Activated CD4-positive, alpha-beta T cell treated with anti-CD3 and anti-CD28 coated beads, Interleukin-2, amount 10 ng/mL, durations not matched to agents 7 days and 5 days (primary cell): ENCODE data around the gene TYW1B. TPM values are rescaled to one million over a fixed set of nuclear protein-coding genes. Genes with fewer than 3 reads are reported as not detected.
"Not testable (repeated sequence)": the region's sequence is repeated elsewhere in the genome, so short reads cannot be mapped to it uniquely, and the experiment has no call there.

ENCODE experiments used
- CTCF ChIA-PET: fragments of 350-600 bp; sonication (Branson Sonifier 250); formaldehyde crosslinking; loops from one replicate; lab custom pipeline; 2021; ENCODE audit warnings: antibody characterized with exemption; lab: Charles Lee
- POLR2A ChIA-PET: fragments of 350-600 bp; sonication (Branson Sonifier 250); formaldehyde crosslinking; loops from one replicate; lab custom pipeline; 2021; ENCODE audit warnings: antibody characterized with exemption; lab: Charles Lee
- DNase-seq: peaks from one replicate; pipeline ENCODE4 v3.0.0-alpha.2; 2020
- H3K27ac Mint-ChIP-seq: one replicate; pipeline ENCODE4 v1.8.0; 2021; ENCODE audit warnings: mild to moderate bottlenecking, moderate library complexity, mixed read lengths
- H3K27me3 Mint-ChIP-seq: one replicate; pipeline ENCODE4 v1.8.0; 2021; ENCODE audit warnings: mixed read lengths
- H3K36me3 Mint-ChIP-seq: one replicate; pipeline ENCODE4 v1.8.0; 2021; ENCODE audit warnings: low read depth, mixed read lengths
- H3K4me1 Mint-ChIP-seq: one replicate; pipeline ENCODE4 v1.8.0; 2021; ENCODE audit warnings: mixed read lengths
- H3K4me3 Mint-ChIP-seq: one replicate; pipeline ENCODE4 v1.8.0; 2021; ENCODE audit warnings: mild to moderate bottlenecking, moderate library complexity, mixed read lengths
- H3K9me3 Mint-ChIP-seq: one replicate; pipeline ENCODE4 v1.8.0; 2021; ENCODE audit warnings: mixed read lengths
- total RNA-seq, 2 experiments: library from RNA; stranded (reverse); gene quantifications; one replicate each; pipeline ENCODE4 v1.2.3, GENCODE V29; 2021

The TYW1B gene, protein sequence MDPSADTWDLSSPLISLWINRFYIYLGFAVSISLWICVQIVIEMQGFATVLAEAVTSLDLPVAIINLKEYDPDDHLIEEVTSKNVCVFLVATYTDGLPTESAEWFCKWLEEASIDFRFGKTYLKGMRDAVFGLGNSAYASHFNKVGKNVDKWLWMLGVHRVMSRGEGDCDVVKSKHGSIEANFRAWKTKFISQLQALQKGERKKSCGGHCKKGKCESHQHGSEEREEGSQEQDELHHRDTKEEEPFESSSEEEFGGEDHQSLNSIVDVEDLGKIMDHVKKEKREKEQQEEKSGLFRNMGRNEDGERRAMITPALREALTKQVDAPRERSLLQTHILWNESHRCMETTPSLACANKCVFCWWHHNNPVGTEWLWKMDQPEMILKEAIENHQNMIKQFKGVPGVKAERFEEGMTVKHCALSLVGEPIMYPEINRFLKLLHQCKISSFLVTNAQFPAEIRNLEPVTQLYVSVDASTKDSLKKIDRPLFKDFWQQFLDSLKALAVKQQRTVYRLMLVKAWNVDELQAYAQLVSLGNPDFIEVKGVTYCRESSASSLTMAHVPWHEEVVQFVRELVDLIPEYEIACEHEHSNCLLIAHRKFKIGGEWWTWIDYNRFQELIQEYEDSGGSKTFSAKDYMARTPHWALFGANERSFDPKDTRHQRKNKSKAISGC
- total RNA-seq: 1 to 10 TPM; 4.5 to 4.6 TPM

DNA sequence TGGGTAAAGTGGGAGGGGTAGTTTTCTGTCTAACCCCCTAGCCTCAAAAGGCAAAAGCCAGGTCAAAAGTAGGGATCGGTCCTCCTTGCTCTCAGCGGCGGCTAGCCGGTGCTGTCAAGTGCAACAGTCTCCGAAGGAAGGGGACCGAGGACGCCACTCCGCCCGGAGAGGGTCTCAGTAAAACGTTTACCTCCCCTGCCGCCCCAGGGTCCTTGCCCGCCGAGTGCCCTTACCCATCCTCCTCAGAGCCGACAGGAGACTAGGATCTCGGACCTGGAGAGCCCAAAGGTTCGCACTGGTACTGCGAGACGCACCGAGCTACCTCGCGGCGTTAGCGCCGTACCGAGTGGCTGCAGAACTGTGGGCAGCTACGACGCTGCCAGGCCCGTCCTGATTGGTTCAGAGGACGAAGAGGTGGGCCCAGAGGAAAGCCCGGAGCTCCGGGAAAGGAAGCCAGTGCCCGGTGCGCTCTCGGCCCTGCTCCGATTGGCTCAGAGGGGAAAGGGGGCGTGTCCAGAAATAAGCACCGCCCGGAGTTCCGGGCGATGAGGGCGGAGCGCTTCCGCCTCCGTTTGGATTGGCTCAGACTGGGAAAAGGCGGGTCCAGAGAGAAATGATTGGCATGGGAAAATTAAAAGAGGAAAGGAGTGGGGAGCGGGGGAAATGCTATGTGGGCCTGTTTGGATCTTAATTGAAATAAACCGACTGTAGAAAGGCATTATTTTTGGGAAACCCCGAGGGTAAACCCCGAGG is at the start of gene TYW1B:
Gene TYW1B, minus strand, starts transcription at position 362 of the 753 bp plus-strand sequence. Its CDS starts 125 bp downstream, at position 237.
- peak within 1 kb of the TSS; percentile 92 for H3K4me3 Mint-ChIP-seq
- H3K36me3 Mint-ChIP-seq: peaks cover 14% of the 10 kb centered on the region
- not testable (repeated sequence) for H3K27me3 Mint-ChIP-seq, H3K9me3 Mint-ChIP-seq
- peaks cover 32% of the 10 kb centered on the region for H3K4me1 Mint-ChIP-seq
- POLR2A ChIA-PET: interaction anchor here (1.1 kb wide), 1 partner anchor 87 kb away, joined by 4 read pairs; no protein-coding TSS in a partner anchor
- H3K27ac Mint-ChIP-seq: peak within 1 kb of the TSS; percentile 84
- CTCF ChIA-PET: interaction anchor here (0.8 kb wide), 1 partner anchor 9 kb away, joined by 3 read pairs; no protein-coding TSS in a partner anchor
- DNase-seq: peak; percentile 98

DNA sequence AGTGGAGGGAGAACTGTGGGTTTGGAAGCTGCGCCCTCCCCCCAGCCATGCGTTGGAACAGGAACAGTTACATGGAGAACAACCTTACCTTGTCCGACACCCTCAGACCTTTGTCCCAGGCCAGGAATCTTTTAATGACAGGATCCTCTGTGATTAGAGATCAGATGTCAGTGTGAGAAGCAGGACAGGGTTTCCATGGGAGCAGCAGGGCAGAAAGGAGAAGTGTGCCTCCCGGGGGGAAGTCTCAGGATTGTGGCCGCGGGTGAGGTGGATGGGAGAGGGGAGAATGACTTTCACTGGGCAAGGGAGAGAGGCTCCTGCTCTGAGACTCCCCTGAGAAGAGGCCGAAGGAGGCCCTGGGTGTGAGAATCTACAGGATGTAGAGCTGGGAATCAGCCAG is 39.6 kb upstream of the TYW1B start:
- H3K36me3 Mint-ChIP-seq, DNase-seq, H3K27me3 Mint-ChIP-seq, H3K27ac Mint-ChIP-seq, H3K4me1 Mint-ChIP-seq, H3K9me3 Mint-ChIP-seq, H3K4me3 Mint-ChIP-seq, CTCF ChIA-PET, POLR2A ChIA-PET: not testable (repeated sequence)

DNA sequence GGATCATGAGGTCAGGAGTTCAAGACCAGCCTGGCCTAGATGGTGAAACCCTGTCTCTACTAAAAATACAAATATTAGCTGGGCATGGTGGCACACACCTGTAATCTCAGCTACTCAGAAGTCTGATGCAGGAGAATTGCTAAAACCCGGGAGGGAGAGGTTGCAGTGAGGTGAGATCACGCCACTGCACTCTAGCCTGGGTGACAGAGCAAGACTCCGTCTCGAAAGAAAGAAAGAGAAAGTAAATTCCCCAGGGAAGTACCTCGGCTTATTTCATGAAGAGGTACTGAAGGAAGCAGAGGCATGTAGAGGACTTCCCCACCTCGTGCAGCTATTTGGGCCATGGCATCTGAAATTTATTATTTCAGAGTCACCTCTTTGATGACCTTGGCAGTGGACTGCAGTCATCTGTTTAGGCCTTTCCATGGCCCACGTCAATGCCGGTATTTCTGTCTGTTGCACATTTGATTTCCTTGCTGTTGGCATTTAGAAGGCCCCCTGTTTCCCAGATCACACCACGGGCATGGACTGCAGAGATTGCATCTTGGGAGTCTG is 30.9 kb upstream of the TYW1B start:
- H3K27me3 Mint-ChIP-seq, H3K36me3 Mint-ChIP-seq, POLR2A ChIA-PET, H3K9me3 Mint-ChIP-seq, DNase-seq, H3K27ac Mint-ChIP-seq, CTCF ChIA-PET, H3K4me1 Mint-ChIP-seq, H3K4me3 Mint-ChIP-seq: not testable (repeated sequence)

DNA sequence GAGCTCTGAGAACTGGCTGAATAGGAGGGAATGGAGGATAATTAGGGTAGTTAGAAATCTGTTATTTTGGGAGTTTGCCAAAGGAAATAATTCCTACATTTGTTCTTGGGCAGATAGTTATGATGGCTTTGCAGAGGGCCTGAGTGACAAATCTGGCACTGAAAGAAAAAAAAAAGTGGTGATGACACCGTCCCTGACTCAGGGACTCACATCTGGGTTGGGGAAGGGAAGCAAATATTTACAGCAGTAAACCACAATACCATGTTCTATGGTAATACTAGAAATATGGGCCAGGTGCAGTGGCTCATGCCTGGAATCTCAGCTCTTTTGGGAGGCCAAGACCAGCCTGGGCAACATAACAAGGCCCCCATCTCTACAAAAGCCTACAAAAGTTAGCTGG is 29.9 kb upstream of the TYW1B start:
- CTCF ChIA-PET, H3K4me1 Mint-ChIP-seq, H3K36me3 Mint-ChIP-seq, DNase-seq, H3K9me3 Mint-ChIP-seq, POLR2A ChIA-PET, H3K27me3 Mint-ChIP-seq, H3K4me3 Mint-ChIP-seq, H3K27ac Mint-ChIP-seq: not testable (repeated sequence)

DNA sequence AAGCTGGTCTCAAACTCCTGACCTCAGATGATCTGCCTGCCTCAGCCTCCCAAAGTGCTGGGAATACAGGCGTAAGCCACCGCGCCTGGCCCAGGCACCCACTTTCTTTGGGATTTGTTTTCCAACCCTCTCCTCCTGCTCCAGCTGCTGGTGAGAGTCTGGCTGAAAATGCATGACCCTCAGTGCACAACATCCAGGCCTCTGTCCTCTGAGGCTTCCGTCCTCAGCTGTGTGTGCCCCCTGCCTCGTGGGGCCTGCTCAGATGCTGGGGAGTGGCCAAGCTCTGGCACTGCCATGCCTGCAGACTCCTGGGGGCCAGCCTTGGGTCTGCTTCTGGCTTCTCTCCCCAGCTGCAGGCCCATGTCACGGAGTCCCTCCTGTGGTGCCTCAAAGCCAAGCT is 27.3 kb upstream of the TYW1B start:
- H3K27ac Mint-ChIP-seq, H3K4me1 Mint-ChIP-seq, H3K27me3 Mint-ChIP-seq, H3K4me3 Mint-ChIP-seq, POLR2A ChIA-PET, H3K36me3 Mint-ChIP-seq, H3K9me3 Mint-ChIP-seq, DNase-seq, CTCF ChIA-PET: not testable (repeated sequence)

DNA sequence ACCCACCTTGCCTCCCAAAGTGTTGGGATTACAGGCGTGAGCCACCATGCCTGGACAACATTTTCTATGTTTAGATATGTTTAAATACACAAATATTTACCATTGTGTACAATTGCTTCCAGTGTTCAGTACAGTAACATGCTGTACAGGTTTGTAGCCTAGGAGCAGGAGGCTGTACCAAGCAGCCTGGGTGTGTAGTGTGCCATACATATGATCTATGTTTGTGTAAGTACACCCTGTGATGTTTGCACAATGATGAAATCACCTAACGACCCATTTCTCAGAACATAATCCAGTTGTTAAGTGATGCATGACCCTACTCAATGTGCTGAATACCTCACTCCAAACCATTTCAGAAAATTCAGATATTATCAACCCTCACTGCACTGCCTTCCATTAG is 24.9 kb upstream of the TYW1B start:
- H3K36me3 Mint-ChIP-seq, H3K4me1 Mint-ChIP-seq, H3K27me3 Mint-ChIP-seq, CTCF ChIA-PET, POLR2A ChIA-PET, H3K27ac Mint-ChIP-seq, H3K9me3 Mint-ChIP-seq, DNase-seq, H3K4me3 Mint-ChIP-seq: not testable (repeated sequence)

DNA sequence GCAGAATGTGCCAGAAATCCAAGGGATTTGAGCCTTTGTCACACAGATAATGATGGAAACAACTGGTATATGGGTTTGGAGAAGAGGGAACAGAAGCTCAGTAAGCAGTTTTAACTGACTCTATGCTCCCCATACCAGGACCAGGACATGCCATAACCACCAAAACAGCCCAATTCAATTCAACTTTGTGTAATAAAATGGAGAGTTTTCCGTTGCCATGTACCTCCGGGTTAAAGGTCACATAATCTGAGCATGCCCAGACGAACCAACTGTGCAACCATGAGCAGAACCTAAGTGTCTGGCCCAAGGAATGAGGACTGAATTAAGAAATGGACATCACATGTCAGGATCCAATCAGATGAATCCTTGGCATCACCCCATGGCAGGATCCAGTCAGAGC is 22.7 kb upstream of the TYW1B start:
- CTCF ChIA-PET, H3K36me3 Mint-ChIP-seq, H3K27me3 Mint-ChIP-seq, POLR2A ChIA-PET, H3K4me1 Mint-ChIP-seq, H3K4me3 Mint-ChIP-seq, H3K27ac Mint-ChIP-seq, DNase-seq, H3K9me3 Mint-ChIP-seq: not testable (repeated sequence)

DNA sequence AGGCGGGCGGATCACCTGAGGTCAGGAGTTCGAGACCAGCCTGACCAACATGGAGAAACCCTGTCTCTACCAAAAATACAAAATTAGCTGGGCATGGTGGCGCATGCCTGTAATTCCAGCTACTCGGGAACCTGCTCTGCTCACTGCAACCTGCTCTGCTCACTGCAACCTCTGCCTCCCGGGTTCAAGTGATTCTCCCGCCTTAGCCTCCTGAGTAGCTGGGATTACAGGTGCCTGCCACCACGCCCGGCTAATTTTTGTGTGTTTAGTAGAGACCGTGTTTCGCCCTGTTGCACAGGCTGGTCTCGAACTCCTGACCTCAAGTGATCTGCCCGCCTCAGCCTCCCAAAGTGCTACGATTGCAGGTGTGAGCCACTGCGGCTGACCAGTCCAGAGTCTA is 16.1 kb upstream of the TYW1B start:
- CTCF ChIA-PET, DNase-seq, H3K4me1 Mint-ChIP-seq, POLR2A ChIA-PET, H3K4me3 Mint-ChIP-seq, H3K27ac Mint-ChIP-seq, H3K27me3 Mint-ChIP-seq: not testable (repeated sequence)
- Mint-ChIP-seq H3K36me3 (peaks cover 18% of the 10 kb centered on the region), H3K9me3 (peaks cover 15% of the 10 kb centered on the region)

DNA sequence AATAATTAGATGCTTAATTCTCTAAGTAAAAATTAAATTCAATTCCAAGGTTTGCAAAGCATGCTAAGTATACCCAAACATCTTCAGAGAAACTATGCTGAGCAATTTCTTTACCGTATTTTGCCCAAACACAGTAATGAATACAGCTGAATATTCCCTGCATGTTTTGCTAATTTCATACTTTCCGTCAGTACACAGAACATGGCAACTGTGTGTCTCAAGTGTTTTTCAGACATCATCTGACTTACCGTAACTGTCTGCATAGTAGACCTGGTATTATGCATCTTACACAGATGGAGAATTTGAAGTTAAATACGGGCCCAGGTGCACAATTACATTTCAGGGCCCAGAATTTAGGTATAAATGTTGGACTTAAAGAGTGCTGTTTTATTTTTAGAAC is 15.2 kb upstream of the TYW1B start:
- H3K4me1 Mint-ChIP-seq, H3K27me3 Mint-ChIP-seq, CTCF ChIA-PET, H3K4me3 Mint-ChIP-seq, DNase-seq, POLR2A ChIA-PET, H3K27ac Mint-ChIP-seq: not testable (repeated sequence)
- peaks cover 15% of the 10 kb centered on the region for H3K9me3 Mint-ChIP-seq
- peaks cover 23% of the 10 kb centered on the region for H3K36me3 Mint-ChIP-seq

DNA sequence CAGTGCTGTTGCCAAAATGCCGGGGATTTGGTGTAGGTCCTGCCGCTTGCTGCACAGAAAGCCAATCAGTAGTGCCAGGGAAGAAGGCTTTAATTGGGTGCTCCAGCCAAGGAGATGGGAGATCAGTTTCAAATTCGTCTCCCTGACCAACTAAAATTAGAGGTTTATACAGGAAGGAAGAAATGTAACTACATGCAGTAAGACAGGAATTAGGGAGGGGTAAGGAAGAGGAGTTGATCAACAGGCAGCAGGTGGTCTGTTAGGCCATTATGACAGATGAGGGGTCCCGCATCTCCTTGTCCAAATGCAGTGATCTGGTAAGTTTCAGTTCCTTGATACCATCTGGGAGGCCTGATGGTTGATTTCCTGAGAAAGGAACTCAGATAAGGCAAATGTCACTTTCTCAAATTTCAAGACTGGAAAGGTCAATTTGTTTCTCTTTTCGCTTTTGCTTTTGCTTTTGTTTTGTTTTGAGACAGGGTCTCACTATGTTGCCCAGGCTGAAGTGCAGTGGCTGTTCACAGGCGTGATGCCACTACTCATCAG is 13.0 kb upstream of the TYW1B start:
- H3K4me1 Mint-ChIP-seq, CTCF ChIA-PET, H3K27ac Mint-ChIP-seq, POLR2A ChIA-PET, H3K4me3 Mint-ChIP-seq, H3K27me3 Mint-ChIP-seq, DNase-seq: not testable (repeated sequence)
- peaks cover 41% of the 10 kb centered on the region for H3K36me3 Mint-ChIP-seq
- H3K9me3 Mint-ChIP-seq: peaks cover 15% of the 10 kb centered on the region

DNA sequence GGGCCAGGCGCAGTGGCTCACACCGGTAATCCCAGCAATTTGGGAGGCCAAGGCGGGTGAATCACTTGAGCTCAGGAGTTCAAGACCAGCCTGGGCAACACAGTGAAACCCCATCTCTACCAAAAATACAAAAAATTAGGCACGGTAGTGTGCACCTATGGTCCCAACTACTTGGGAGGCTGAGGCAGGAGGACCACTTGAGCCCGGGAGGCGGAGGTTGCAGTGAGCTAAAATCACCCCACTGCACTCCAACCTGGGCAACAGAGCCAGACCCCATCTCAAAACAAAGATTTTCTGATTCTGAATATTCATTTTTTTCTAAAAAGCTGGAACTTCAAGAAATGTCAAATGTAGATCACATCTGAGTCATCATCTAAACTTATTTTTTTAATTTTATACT is 10.3 kb upstream of the TYW1B start:
- H3K4me1 Mint-ChIP-seq, DNase-seq, POLR2A ChIA-PET, H3K27ac Mint-ChIP-seq, H3K27me3 Mint-ChIP-seq, H3K4me3 Mint-ChIP-seq: not testable (repeated sequence)
- H3K9me3 Mint-ChIP-seq: peaks cover 15% of the 10 kb centered on the region
- peaks cover 49% of the 10 kb centered on the region for H3K36me3 Mint-ChIP-seq
- CTCF ChIA-PET: interaction anchor here (0.6 to 2.0 kb wide), 3 partner anchors 9 to 1551 kb away, joined by 3 to 5 read pairs (median 3); no protein-coding TSS in a partner anchor

DNA sequence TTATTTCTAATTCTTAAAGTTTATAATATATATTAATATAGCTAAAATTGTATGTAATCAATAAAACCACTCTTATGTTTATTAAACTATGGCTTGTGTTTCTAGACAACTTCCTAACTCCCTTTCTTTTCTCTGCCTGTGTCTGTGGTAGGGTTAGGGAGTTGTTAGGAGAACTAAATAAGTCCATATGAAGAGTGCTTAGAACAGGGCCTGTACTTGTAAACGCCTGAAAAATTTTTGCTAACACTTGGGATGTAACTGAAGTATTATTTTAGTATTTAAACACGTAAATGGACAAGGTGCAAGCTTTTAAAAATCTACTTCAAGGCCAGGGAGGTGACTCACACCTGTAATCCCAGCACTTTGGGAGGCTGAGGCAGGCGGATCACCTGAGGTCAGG is 9.3 kb upstream of the TYW1B start:
- H3K27ac Mint-ChIP-seq, H3K27me3 Mint-ChIP-seq, H3K4me1 Mint-ChIP-seq, H3K4me3 Mint-ChIP-seq, POLR2A ChIA-PET, DNase-seq: not testable (repeated sequence)
- Mint-ChIP-seq H3K9me3 (peaks cover 15% of the 10 kb centered on the region), H3K36me3 (peaks cover 58% of the 10 kb centered on the region)
- CTCF ChIA-PET: interaction anchor here (1.2 kb wide), 1 partner anchor 78 kb away, joined by 3 read pairs; no protein-coding TSS in a partner anchor
